Stimulated activated CD8-positive, alpha-beta memory T cell treated with anti-CD3 and anti-CD28 coated beads, Interleukin-2, amount 100 ng/mL, for 48 hours (primary cell): ENCODE measurements around the gene PDCD4.

ENCODE experiments used
- DNase-seq, 2 donors: peaks; one replicate each; pipeline ENCODE4 v3.0.0-alpha.2; 2020; ENCODE audit warnings: low read depth in 2 of 2

Gene PDCD4

GRCh38 chr10:110919349-110919931, 47.7 kb downstream of the PDCD4 start, which contains the start of gene SHOC2:
SHOC2 (plus strand) TSS chr10:110919604; CDS start chr10:110964359, 44,755 bp downstream.
- DNase-seq, result peak; percentile 96 to 97

- no peak for DNase-seq
These were observed 48.5 kb downstream of the PDCD4 start for GRCh38 chr10:110919971-110920881.

- DNase-seq, result no peak
These were observed 52.2 kb downstream of the PDCD4 start for GRCh38 chr10:110923856-110924493.

- no peak for DNase-seq
These were observed 55.7 kb downstream of the PDCD4 start for GRCh38 chr10:110927461-110927860.

GRCh38 chr10:110931769-110932381, 60.1 kb downstream of the PDCD4 start:
- DNase-seq, result no peak

- DNase-seq, result no peak
These were observed 60.9 kb downstream of the PDCD4 start for GRCh38 chr10:110932505-110933180.

- no peak for DNase-seq
These were observed 65.0 kb downstream of the PDCD4 start for GRCh38 chr10:110936757-110937156.

- no peak for DNase-seq
These were observed 67.7 kb downstream of the PDCD4 start for GRCh38 chr10:110939419-110939818.

- no peak for DNase-seq
These were observed 73.2 kb downstream of the PDCD4 start for GRCh38 chr10:110944792-110945396.

- no peak for DNase-seq
These were observed 74.8 kb downstream of the PDCD4 start for GRCh38 chr10:110946496-110946895.

- DNase-seq, result no peak
These were observed 75.4 kb downstream of the PDCD4 start for GRCh38 chr10:110947061-110947595.
